HG02870 (cell line): ENCODE measurements around the gene RTL10.

ENCODE experiments used
- ATAC-seq: cut with Tn5 transposase; IDR thresholded peaks from one replicate; pipeline ENCODE4 v1.9.1; 2021; ENCODE audit warnings: mild to moderate bottlenecking, moderate library complexity; ENCODE audit not compliant: unreplicated experiment

Gene RTL10

DNA sequence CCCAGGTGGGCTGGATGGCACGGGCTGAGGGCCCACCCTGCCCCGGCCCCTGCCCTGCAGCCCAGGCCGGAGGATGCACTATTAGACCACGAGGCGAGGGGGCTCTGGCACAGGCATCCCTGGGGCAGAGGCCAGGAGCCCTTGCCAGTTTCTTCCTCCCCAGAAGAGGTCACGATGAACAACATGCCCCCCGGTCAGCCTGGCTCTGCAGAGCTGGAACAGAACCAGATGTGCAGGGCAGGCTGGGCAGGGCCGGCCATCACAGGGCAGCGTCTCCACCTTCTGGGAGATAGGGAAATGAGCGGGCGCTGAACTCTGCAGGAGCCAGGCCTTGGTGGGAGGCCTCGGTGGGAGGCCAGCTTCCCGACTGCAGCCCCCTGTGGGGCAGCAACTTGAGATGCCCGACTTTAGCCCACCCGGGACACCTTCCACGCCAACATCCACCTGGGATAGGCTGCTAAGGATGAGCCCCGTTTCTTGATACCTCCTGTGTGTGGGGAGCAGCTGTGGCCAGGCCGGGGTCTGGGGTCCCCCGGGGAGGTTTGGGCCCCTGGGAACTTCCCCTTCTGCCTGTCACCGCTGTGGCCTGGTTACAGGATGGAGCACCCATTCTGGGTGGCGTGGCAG, 21.8 kb upstream of the RTL10 start:
- no peak for ATAC-seq

DNA sequence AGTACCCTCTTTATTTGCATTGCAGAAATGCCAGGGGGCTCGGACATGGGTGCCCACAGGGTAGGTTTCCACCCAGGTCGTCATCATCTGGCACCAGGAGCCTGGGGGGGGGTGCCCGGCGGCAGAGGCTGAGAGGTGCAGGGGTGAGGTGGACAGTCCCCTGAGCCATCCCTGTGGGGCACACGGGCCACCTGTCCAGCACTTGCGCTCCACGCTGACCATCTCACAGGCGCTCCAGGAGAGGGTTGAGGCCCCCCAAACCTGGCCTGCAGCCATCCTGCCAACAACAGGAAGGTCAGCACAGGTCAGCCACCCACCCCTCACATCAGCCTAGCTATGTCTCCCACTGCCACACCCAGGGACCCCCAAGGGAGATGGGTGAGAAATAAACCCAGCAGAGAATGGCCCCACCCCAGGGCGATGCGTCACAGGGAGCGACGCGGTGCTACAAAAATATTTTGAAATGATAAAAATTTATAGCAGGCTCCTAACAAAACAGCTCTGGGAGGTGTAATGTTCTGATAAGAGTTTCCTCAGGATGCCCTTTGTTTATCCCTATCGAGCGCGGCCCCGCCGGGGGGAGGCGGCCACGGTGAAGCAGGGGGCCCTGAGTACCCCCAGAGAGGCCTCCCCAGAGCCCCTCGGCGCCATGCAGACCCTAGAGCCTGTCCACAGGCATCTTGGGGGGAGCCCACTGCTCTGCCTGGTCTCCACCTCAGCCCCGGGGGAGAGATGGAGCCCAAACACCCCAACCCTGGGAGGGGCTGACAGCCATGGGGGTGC, 21.0 kb upstream of the RTL10 start:
- ATAC-seq = no peak

DNA sequence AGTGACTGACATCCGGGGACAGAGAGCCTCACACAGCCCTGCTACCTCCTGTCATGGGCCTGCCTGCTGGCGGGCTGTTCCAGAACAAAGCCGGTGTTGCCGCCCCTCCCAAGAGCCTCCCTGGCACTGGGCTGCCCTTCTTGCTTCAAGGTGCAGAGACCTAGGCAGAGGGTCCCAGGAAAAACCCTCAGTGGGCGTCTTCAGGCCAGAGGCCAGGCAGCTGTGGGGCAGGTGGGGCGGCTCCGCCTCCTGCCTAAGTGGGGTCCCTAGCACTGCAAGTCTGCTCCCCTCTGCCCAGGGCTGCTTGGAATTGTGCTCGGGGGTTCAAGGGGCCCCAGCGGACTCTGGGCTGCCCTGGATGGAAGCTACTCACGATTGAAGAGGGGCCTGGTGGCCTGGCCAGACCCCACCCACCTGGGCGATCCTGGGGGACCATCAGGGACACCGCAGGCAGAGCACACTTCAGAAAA, 20.4 kb upstream of the RTL10 start:
- ATAC-seq = no peak

DNA sequence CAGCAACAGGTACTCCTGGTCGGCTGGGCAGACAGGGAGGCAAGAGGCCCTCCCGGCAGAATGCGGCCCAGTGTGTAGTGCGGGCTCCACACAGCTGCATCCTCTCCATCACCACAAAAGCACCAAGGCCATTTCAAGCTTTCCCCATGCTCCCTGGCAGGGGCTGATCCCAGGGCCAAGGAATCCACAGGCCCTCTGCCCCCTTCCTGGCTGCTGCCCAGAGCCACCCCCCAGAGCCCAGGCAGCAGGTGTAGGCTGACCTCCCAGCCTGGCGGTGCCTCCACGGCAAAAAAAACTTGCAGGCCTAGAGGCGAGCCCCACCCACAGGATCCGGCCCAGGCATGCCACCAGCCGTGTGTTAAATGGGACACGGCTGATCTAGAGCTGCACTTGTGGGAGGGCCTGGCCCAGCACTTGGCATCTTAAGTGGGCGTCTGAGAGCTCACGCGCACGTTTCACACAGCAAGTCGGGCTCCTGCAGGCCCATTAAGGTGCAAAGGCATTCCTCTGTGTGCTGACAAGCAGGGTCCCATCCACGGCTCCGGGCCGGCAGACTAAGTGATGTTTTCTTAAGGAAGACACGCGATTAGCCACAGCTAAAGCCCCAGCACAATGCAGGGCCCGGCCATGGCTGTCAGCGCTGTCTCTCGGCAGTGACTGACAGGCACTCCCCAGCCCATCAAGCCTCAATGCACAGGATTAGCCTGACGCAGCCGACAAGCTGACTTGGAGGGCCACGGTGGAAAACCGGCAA, 19.8 kb upstream of the RTL10 start:
- no peak for ATAC-seq

- ATAC-seq = no peak
Observed at GRCh38 chr22:19873960-19874306, 19.3 kb upstream of the RTL10 start.

- ATAC-seq = no peak
Observed at GRCh38 chr22:19873138-19873959, 18.7 kb upstream of the RTL10 start.

DNA sequence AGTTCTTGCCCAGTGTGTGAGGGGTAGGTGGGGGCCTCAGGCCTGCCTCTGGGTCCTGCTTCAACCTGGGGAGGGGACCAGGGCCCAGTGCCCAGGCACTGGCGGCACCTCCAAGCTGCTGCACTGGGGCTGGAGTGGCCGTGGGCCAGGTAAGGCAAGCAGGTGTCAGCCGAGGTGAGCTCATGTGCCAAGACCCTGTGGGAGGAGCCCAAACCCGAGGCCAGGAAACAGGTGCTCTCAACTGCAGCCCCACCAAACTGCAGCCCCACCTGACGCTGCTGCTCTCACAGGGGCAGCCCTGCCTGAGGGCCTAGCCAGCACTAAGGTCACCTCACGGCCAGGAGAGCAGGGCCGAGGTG, 18.1 kb upstream of the RTL10 start:
- no peak for ATAC-seq

- no peak for ATAC-seq
Observed at GRCh38 chr22:19871845-19872778, 17.4 kb upstream of the RTL10 start.

- ATAC-seq = no peak
Observed at GRCh38 chr22:19871023-19871844, 16.6 kb upstream of the RTL10 start.

DNA sequence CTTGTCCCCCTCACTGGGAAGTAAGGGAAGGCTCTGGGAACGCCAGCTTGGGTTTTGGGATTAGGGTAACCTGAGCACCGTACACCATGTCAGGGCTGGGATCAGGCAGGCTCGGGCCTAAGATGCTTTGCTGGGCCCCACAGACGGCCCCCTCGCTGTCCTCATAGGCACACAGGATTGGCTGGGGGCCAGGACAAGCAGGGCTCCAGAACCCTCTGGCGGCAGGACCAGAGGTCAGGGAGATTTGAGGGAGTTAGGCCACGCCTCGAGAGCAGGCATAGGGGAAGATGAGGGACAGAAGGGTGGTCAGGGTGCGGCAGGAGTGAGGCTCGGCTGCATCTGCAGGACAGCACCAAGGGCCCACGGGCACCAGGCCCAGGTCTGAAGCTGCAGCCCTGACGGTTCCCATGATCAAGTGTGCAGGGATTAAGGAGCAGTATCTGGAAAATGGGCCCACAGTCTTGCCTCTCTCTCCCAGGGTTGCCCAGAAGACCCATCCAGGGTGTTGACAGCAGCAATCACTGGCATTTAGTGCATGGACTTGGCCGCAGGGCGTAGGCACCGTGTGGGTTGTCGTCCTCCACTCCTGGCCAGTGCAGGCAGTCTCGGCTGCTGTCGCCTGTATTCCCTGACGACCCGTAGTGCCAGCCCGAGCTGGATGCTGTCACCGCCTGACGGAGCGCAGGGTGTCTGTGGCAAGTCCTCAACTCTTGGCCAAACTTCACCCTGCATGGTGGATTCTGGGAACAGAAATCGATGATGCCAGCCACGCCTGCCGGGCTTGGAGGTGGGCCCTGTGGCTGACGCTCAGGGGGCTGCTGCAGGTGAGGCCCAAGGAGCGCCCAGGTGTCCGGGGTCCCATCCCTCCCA, 15.7 kb upstream of the RTL10 start:
- no peak for ATAC-seq

- ATAC-seq = no peak
Observed at GRCh38 chr22:19869497-19870152, 15.0 kb upstream of the RTL10 start.

DNA sequence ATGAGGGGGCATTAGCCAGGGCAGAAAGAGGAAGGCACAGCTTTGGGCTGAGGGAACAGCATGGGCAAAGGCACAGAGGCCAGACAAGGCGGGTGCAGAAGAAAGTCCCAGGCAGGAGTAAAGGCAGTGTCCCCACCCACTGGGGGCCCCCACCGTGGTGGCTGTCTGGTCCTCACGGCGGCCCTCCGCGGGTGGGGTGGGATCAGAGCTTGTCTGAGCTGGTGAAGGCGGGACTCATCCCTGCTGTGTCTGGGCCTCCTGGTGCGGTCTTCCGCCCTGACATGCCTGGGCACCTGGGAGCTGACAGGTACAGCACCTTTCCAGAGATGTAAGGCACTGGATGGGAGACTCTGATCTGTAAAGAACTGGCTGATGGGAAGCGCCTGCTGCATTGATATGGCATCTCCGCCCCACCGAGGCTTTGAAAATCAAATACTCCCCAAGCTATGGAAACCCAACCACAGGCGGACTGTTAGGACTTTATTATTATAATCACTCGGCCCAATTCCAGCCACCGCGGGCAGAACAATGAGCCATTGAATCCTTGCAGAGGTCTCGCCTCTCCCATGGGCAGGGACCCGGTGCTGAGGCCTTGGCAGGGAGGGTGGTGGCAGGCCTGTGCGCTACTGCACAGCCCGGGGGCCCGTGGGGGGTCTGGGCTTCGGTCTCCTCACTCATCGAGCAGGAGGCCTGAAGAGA, 14.2 kb upstream of the RTL10 start:
- ATAC-seq = no peak

DNA sequence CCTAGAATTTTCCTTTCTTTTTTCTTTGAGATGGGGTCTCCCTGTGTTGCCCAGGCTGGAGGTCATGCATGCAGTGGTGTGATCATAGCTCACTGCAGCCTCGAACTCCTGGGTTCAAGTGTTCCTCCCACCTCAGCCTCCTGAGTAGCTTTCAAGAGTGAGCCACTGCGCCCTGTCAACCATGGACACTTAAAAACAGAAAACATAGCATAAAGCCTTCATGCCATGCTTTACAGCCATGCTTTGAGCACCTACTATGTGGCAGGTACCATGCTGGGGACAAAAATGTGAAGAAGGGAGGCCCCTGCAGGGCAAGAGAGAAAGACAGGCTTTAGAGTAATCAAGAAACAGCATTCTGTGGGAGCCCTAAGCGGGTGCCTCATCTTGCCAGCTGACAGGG, 13.7 kb upstream of the RTL10 start:
- ATAC-seq = no peak

- no peak for ATAC-seq
Observed at GRCh38 chr22:19867617-19868016, 12.9 kb upstream of the RTL10 start.

- ATAC-seq = no peak
Observed at GRCh38 chr22:19866665-19867009, 12.0 kb upstream of the RTL10 start.

DNA sequence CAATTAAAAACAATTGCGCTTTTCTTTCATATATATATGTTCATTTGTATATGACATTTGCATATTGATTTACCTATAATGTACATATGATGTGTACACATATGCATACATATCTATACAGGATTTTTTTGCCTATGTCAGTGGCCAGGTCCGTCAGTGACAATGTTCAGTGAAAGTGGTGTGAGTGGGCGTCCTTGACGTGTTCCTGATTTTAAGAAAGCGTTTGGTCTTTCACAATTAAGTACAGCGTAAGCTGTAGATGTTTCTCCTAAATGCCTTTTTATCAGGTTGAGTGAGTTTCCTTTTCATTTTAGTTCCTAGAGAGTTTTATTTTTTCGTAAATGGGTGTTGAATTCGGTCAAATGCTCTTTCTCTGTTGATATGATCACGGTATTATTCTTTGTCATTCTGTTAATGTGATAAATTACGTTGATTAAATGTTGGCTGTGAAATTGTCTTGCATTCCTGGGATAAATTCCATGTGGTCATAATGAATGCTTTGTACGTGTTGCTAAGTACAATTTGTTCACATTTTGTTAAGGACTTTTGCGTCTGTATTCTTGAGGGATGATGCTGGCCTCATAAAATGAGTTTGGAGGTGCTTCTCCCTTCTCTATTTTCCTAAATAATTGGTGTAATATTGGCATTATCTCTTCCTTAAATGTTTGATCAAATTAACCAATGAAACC, 10.6 kb upstream of the RTL10 start:
- no peak for ATAC-seq
